ENCODE results near the gene OSMR. TPM values are rescaled to one million over a fixed set of nuclear protein-coding genes. Genes with fewer than 3 reads are reported as not detected.

Gene OSMR
- total RNA-seq, 1 experiment from 2014 or later, result not detected

- no peak for DNase-seq (ENCODE audit: low spot score)
- in situ Hi-C loops (cut with HindIII; ENCODE audit: low sequenced_read_pairs), result no loop called here
These were observed 107.7 kb downstream of the OSMR start for GRCh38 chr5:38953426-38954012.

- in situ Hi-C loops (cut with HindIII; ENCODE audit: low sequenced_read_pairs), result no loop called here
- no peak for DNase-seq (ENCODE audit: low spot score)
These were observed 115.9 kb downstream of the OSMR start for GRCh38 chr5:38961691-38962090.

- in situ Hi-C loops (cut with HindIII; ENCODE audit: low sequenced_read_pairs), result no loop called here
- no peak for DNase-seq (ENCODE audit: low spot score)
These were observed 122.9 kb downstream of the OSMR start for GRCh38 chr5:38968665-38969064.

- in situ Hi-C loops (cut with HindIII; ENCODE audit: low sequenced_read_pairs), result no loop called here
- no peak for DNase-seq (ENCODE audit: low spot score)
These were observed 132.2 kb downstream of the OSMR start for GRCh38 chr5:38978036-38978435.

GRCh38 chr5:38979535-38979934 lies 133.7 kb downstream of the OSMR start:
- in situ Hi-C loops (cut with HindIII; ENCODE audit: low sequenced_read_pairs), result no loop called here

More at GRCh38 chr5:38979535-38979934, 133.7 kb downstream of the OSMR start:
- no peak for DNase-seq (ENCODE audit: low spot score)

Other genes starting within 250 kb of the OSMR start
- 7.3 and 11.0 TPM in 2 replicates for gene RICTOR, start 228.4 kb downstream of the OSMR start, total RNA-seq (2014; rRNA removed; shearing (Covaris generic))